Stromal cell of bone marrow (primary cell): Measurements from ENCODE around the gene IMPA2.
"Not testable (repeated sequence)": the region's sequence is repeated elsewhere in the genome, so short reads cannot be mapped to it uniquely, and the experiment has no call there.

Experiments used
- DNase-seq: peaks from one replicate; pipeline ENCODE4 v3.0.0-alpha.2; 2012; ENCODE audit warnings: low read depth

The IMPA2 gene

GRCh38 chr18:11981192-11981542 is at the start of gene IMPA2:
TSS of gene IMPA2 (plus strand) at chr18:11981507. CDS start at chr18:11981670, 163 bp downstream.
- DNase-seq = no peak

- no peak for DNase-seq
Observed at GRCh38 chr18:11932393-11932792, 48.9 kb upstream of the IMPA2 start.

GRCh38 chr18:11937874-11938478 is 43.3 kb upstream of the IMPA2 start:
- DNase-seq = peak; percentile 28

GRCh38 chr18:11940956-11941355 is 40.4 kb upstream of the IMPA2 start:
- no peak for DNase-seq

GRCh38 chr18:11943551-11943950 is 37.8 kb upstream of the IMPA2 start:
- DNase-seq = no peak

GRCh38 chr18:11944252-11944651 is 37.1 kb upstream of the IMPA2 start:
- no peak for DNase-seq

- no peak for DNase-seq
Observed at GRCh38 chr18:11944786-11945185, 36.5 kb upstream of the IMPA2 start.

- not testable (repeated sequence) for DNase-seq
Observed at GRCh38 chr18:11945834-11946659, 35.3 kb upstream of the IMPA2 start.

- peak; percentile 65 for DNase-seq
Observed at GRCh38 chr18:11946756-11947155, 34.6 kb upstream of the IMPA2 start.

GRCh38 chr18:11947214-11948191 is 33.8 kb upstream of the IMPA2 start:
- DNase-seq = peak; percentile 97

GRCh38 chr18:11948852-11949523 is 32.3 kb upstream of the IMPA2 start:
- DNase-seq = no peak

GRCh38 chr18:11950824-11951223 is 30.5 kb upstream of the IMPA2 start:
- no peak for DNase-seq

GRCh38 chr18:11951390-11951851 is 29.9 kb upstream of the IMPA2 start:
- no peak for DNase-seq

- DNase-seq = no peak
Observed at GRCh38 chr18:11953113-11953512, 28.2 kb upstream of the IMPA2 start.

GRCh38 chr18:11955239-11956029 is 25.9 kb upstream of the IMPA2 start:
- peak; percentile 86 for DNase-seq

GRCh38 chr18:11956371-11957308 is 24.7 kb upstream of the IMPA2 start:
- no peak for DNase-seq

GRCh38 chr18:11957636-11958035 is 23.7 kb upstream of the IMPA2 start:
- DNase-seq = no peak

GRCh38 chr18:11959651-11960050 is 21.7 kb upstream of the IMPA2 start:
- not testable (repeated sequence) for DNase-seq

GRCh38 chr18:11960743-11961380 is 20.4 kb upstream of the IMPA2 start:
- no peak for DNase-seq
